IPS-18c (cell line): ENCODE results near the gene DOK5.

Experiments
- H3K4me3 ChIP-seq: 2 replicates; pipeline ENCODE4 v1.7.0; 2013; ENCODE audit warnings: low read depth, mild to moderate bottlenecking, low read length, moderate library complexity; ENCODE audit not compliant: insufficient read depth
- H3K9me3 ChIP-seq: one replicate; pipeline ENCODE4 v1.6.1; 2013; ENCODE audit warnings: mild to moderate bottlenecking, low read length, moderate library complexity; ENCODE audit not compliant: control insufficient read depth, insufficient read depth

The DOK5 gene

DNA sequence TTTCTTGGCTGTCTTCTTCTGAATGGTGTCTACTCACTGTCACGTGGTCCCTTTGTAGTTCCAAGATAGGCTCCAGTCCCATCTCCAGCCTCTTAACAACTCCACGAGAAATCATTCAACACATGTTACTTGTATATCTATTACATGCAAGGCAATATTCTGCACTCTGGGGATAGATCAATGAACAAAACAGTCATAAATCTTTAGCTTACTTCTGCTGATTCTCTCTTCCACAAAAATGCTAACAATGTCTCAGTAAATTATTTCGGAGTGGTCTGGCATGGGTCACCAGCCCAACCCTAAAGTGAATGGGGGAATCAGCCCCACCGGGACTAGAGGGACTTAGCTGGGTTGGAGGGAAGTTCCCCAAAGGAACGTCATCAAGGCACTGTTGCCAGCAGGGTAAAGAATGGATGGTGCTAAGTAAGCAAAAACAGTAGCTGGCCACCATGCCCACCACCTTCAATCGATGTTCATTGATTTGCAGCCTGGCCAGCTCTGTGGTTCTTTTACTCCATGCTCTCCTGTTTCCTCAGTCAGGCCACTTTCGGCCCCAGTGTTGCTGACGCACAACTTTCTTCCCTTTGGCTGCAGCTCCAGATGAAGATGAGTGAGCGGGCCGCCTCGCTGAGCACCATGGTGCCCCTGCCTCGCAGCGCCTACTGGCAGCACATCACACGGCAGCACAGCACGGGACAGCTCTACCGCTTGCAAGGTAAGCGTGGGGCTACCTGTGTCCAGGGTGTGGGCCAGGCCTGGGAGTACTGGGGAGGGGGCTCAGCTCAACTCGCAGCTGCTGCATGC is 167.7 kb downstream of the DOK5 start:
- Histone ChIP-seq H3K4me3 (no peak overlapping the region), H3K9me3 (no peaks in the 10 kb centered on the region)

DNA sequence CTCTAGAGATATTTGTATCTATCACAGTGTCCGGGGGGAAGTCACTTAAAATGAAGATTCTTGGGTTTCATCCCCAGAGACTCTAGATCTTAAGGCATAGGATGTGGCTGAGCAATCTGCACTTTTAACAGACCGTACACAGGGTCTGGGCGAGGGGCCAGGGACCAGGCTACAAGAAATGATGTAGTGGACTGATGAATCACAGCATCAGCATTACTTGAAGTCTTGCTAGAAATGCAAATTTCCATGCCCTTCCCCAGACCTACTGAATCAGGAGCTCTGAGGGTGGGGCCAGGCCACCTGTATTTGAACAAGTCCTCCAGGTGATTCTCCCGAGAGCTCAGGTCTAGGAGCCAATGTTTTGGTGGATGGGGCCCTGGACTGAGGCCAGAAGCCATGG is 168.4 kb downstream of the DOK5 start:
- H3K9me3 ChIP-seq, result no peaks in the 10 kb centered on the region
- H3K4me3 ChIP-seq, result no peak overlapping the region

DNA sequence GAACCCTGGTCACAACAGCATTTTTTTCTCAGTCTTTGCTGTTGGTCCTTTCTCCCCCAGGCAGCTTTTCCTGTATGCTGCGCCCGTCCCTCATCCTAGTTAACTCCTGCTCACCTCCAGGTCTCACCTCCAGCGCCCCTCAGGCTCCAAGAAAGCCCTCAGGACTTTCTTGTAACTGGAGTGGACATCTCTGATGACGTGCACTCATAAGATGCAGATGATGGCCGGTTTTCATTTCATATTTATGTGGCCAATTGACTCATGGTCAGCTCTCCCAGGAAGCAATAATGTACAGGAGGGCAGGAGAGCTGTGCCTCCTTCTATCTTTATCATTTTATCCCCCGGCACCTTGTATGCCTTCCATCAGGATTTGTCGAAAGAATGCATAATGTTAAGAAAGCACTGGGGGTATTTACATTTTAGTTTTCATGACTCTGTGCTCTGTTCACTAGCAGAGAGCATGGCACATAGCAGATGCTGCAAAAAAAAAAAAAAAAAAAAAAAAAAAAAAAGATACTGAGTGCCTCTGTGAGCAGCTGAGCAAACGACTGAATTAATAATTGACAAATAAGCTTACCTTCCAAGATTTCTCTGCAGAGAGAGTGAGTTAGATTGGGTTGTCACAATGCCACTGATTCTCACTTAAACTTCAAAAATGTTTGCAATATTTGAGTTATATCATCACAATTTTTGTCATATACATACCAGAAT is 170.2 kb downstream of the DOK5 start:
- H3K9me3 ChIP-seq, result no peaks in the 10 kb centered on the region
- H3K4me3 ChIP-seq, result no peak overlapping the region

DNA sequence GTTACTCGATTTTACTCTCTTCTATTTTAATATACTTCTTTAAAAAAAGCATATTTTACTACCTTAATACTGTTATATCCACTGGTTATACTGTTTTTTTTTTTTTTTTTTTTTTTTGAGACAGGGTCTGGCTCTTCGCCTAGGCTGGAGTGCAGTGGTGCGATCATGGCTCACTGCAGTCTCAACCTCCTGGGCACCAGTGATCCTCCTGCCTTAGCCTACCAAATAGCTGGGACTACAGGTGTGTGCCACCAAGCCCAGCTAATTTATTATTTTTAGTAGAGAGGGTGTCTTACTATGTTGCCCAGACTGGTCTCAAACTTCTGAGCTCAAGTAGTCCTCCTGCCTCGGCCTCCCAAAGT is 170.7 kb downstream of the DOK5 start:
- no peaks in the 10 kb centered on the region for H3K9me3 ChIP-seq

DNA sequence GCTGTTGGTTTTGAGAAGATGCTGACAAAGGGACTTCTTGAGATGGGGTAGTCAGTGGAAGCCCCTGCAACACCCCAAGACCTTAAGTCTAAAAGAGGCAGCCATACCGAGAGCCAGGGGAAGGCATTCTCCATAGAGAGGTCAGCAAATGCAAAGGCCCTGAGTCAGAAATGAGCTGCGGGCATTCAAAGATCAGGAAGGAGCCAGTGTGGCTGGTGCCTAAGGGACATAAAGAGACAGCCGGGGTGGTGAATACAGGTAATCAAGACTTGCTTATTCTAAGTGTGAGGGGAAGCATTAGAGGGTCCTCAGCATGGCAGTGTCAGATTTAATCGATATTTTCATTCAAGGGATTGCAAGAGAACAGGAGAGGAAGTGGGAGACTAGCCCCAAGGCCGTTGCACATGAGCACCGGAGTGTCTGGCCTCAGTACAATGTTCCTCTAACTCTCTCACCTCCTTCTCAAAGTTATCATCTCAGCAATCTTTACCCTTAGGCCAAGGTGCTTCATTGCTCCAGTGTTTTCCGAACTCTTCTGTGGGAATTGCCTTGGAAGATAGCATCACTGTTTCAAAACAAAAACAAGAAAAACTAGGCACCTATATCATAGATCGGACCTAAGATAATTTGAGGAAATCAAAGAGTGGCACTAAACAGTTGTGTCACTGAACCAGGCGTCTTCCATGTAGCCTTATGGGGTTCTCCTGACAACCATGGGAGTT is 173.2 kb downstream of the DOK5 start:
- Histone ChIP-seq H3K9me3 (no peaks in the 10 kb centered on the region), H3K4me3 (no peak overlapping the region)

More for the DNA sequence above, 170.7 kb downstream of the DOK5 start:
- no peak overlapping the region for H3K4me3 ChIP-seq

DNA sequence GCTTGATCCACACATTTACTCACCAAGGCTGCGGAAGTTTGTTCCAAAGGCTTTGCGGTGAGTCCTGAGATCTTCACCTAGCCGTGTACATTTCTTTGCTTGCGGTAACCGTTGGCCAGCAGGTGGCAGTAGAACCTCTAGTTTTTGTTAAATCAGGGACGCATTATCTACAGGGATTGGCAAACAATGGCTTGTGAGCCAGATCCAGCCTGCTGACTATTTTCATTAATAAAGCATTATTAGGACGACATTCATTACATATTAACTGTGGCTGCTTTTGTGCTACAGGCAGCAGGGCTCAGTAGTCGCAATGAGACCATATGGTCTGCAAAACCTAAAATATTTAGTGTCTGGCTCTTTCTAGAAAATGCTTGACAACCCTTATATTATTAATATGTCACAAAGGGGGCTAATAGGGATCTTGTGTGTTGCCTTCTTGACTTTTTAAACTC is 174.1 kb downstream of the DOK5 start:
- H3K4me3 ChIP-seq, result no peak overlapping the region
- no peaks in the 10 kb centered on the region for H3K9me3 ChIP-seq

GRCh38 chr20:54650052-54650719 is 174.8 kb downstream of the DOK5 start:
- no peaks in the 10 kb centered on the region for H3K9me3 ChIP-seq

DNA sequence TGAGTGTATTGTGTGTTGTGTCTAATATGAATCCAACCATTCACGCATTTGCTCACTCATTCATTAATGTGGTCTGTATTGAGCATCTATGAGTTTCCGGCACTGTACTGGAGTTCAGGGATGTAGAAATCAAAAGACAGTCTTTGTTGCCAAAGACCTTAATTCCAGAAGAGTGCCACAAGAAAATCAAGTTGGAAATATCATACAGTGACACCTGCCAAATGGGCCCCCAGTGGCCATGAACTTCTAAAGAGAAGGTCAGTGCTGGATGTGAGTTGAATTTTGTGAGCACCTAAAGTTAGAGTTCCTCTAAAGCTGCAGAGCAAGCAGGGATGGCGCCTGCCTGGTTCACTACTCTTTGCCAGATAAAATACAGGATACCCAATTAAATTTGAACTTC is 175.9 kb downstream of the DOK5 start:
- H3K4me3 ChIP-seq, result no peak overlapping the region
- no peaks in the 10 kb centered on the region for H3K9me3 ChIP-seq

More at GRCh38 chr20:54650052-54650719, 174.8 kb downstream of the DOK5 start:
- H3K4me3 ChIP-seq, result no peak overlapping the region

GRCh38 chr20:54654450-54654849 is 179.1 kb downstream of the DOK5 start:
- H3K4me3 ChIP-seq, result no peak overlapping the region
- H3K9me3 ChIP-seq, result no peaks in the 10 kb centered on the region

DNA sequence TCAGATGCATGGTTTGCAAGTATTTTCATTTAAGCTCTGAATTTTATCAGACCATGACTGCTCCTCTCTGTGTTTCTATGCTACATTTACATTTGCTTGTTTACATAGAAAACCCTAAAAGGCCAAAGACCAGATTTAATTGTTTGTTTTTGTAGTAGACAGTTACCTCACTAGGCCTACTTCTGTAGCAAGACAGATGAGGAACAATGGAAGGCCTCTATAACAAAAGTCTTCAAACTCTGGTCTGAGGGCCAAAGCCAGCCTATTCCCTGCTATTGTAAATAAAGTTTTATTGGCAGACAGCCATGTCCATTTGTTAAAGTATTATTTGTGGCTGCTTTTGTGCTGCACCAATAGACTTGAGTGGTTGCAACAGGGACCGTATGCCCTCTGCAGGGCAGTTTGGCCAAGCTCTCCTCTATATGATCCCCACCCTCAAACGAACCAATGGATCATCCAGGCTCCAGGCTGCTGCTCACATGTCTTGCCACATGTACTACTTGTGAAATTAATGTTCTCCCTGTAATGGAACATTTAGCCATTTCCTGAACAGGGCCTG is 182.0 kb downstream of the DOK5 start:
- no peak overlapping the region for H3K4me3 ChIP-seq

DNA sequence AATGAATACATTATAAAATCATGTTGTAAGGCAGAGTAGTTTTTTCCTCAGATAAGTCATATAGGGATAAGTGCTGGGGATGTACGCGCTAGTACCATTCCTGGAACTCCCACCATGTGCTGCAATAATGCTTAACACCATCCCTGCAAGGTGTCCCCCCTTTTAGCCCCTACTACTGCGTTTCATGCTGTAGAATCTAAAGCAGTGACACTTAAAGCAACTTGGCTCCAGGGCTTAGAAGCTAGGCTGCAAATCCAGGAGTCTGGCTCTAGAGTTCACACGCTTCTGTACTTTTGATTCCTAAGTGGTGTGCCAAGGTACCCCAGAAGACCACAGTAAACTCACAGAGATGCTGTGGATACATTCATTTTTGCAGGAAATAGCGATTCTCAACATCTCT is 183.1 kb downstream of the DOK5 start:
- Histone ChIP-seq H3K9me3 (no peaks in the 10 kb centered on the region), H3K4me3 (no peak overlapping the region)

More for the DNA sequence above, 182.0 kb downstream of the DOK5 start:
- H3K9me3 ChIP-seq, result no peaks in the 10 kb centered on the region

GRCh38 chr20:54661265-54661664 is 185.9 kb downstream of the DOK5 start:
- H3K4me3 ChIP-seq, result no peak overlapping the region
- no peaks in the 10 kb centered on the region for H3K9me3 ChIP-seq

DNA sequence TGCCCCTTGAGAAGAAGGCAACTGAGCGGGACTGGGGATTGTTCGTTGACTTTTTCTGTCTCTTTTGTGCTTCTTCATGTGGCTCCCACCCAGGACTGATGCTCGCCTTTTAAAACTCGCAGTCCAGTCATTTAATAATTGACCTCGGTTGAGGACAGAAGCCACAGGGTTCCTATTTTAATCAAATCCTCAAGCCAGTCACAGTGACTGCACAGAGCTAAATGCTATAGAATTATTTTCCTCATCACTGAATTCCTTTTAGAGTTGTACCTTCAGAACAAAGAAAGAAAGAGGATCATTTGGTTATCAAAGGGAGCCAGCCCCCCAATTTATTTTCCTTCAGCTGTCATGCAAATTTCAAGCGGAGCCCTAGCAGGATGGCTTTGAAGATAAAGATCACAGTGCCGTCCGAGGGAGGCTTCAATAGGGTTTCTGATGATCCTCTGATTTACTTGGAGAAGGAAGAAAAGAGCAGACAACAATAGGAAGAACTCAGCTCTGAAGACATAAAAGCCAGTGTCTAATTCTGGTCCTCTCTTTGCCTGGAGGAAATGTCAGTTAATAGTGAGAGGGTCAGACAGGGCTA is 186.6 kb downstream of the DOK5 start:
- H3K4me3 ChIP-seq, result no peak overlapping the region

DNA sequence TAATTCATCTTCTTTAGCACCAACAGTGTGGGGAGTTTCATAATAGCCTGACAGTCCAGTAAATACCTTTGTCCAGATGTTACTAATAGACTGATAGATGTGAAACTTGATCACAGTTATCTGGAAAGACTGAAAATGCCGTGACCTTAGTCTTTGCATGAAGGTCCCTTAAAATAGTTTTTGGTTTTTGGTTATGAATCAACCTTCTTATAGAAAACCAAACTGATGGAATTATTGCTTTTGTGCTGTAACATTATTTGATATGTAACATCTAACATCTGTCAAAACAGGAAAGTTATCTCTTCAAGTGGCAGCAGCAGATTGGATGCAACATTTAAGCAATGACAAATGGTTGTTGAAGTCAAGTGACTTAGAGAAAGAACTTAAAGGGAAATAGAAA is 190.4 kb downstream of the DOK5 start:
- no peaks in the 10 kb centered on the region for H3K9me3 ChIP-seq
- H3K4me3 ChIP-seq, result no peak overlapping the region

More for the DNA sequence above, 186.6 kb downstream of the DOK5 start:
- no peaks in the 10 kb centered on the region for H3K9me3 ChIP-seq

- H3K4me3 ChIP-seq, result no peak overlapping the region
- H3K9me3 ChIP-seq, result no peaks in the 10 kb centered on the region
Measured at GRCh38 chr20:54668271-54669039, 193.1 kb downstream of the DOK5 start.

- no peaks in the 10 kb centered on the region for H3K9me3 ChIP-seq
- no peak overlapping the region for H3K4me3 ChIP-seq
Measured at GRCh38 chr20:54669040-54669363, 193.6 kb downstream of the DOK5 start.
